ENCODE data around the gene IDE. TPM values are rescaled to one million over a fixed set of nuclear protein-coding genes. Genes with fewer than 3 reads are reported as not detected.

IDE gene
- total and polyA plus RNA-seq, 2 of the 4 experiments (the other 2 are of a cell fraction) = 9.3 to 27.4 TPM

DNA sequence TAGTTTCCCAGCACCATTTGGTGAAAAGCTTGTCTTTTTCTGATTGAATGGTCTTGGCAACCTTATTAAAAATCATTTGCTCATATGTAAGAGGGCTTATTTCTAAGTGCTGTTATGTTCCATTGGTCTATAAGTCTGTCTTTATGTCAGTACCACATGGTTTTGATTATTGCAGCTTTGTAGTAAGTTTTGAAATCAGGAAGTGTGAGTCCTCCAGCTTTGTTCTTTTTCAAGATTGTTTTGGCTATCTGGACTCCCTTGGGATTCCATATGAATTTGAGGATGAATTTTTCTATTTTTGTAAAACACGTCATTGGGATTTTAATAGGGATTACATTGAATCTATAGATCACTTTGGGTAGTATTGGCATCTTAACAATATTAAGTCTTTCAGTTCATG lies 24.4 kb upstream of the IDE start:
- H2AK9ac ChIP-seq (replicated peaks; ENCODE audit: low read depth, low read length, poor library complexity) = no peak overlapping the region
- peaks cover 2% of the 10 kb centered on the region; the same call in 1 of the 2 replicates for H3K36me3 ChIP-seq (ENCODE audit: control insufficient read depth, insufficient read depth, low read length)
- H3K4ac ChIP-seq (ENCODE audit: low read depth, low read length) = no peak overlapping the region
- H3K14ac ChIP-seq (replicated peaks; ENCODE audit: low read depth, low read length) = no peak overlapping the region
- WGBS, 2 experiments (ENCODE audit: extremely low coverage in 2 of 2, insufficient read length in 1 of 2) = no CpG with 5 or more reads among the region's 1 CpG
- H3K9me1 ChIP-seq (ENCODE audit: insufficient read depth, low read length) = peaks cover 6% of the 10 kb centered on the region; the same call in 1 of the 2 replicates
- H2AK5ac ChIP-seq (ENCODE audit: low read depth, low read length) = no peak overlapping the region
- no peaks in the 10 kb centered on the region; the same call in 1 of the 2 replicates for H3K9me3 ChIP-seq (ENCODE audit: control insufficient read depth, insufficient read depth, low read length)
- H3K18ac ChIP-seq (ENCODE audit: low read depth, low read length) = no peak overlapping the region
- intact Hi-C loops (cut with micrococcal nuclease) (no loop called here), dilution Hi-C loops (cut with HindIII; ENCODE audit: low sequenced_read_pairs, unreplicated experiment) (no loop called here), in situ Hi-C loops (cut with MboI; ENCODE audit: low sequenced_read_pairs) (no loop called here)
- H2AFZ ChIP-seq (replicated peaks; ENCODE audit: low read length, poor library complexity) = no peak overlapping the region
- H3K4me1 ChIP-seq (ENCODE audit: control insufficient read depth, insufficient read depth, low read length) = 0 out of 2 replicates have a peak, but pooled peaks cover 1% of the 10 kb centered on the region
- ChIA-PET CTCF (no interaction called here), POLR2A (ENCODE audit: unreplicated experiment) (no interaction called here)
- H2BK5ac ChIP-seq (ENCODE audit: low read depth, low read length, poor library complexity, severe bottlenecking) = no peak overlapping the region
- H3K79me1 ChIP-seq (ENCODE audit: low read depth in 1 of 2, low read length in 2 of 2) = peaks cover 0 to 9% of the 10 kb centered on the region in 2 experiments; a peak in 1 of 4 replicates
- TF ChIP-seq RAD21 (IDR thresholded peaks at IDR 0.05; ENCODE audit: low read length) = no peak
- TF ChIP-seq, protein P1, sequence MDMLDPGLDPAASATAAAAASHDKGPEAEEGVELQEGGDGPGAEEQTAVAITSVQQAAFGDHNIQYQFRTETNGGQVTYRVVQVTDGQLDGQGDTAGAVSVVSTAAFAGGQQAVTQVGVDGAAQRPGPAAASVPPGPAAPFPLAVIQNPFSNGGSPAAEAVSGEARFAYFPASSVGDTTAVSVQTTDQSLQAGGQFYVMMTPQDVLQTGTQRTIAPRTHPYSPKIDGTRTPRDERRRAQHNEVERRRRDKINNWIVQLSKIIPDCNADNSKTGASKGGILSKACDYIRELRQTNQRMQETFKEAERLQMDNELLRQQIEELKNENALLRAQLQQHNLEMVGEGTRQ (IDR thresholded peaks at IDR 0.05; ENCODE audit: low read depth, low read length) = no peak
- TF ChIP-seq FOS (IDR thresholded peaks at IDR 0.05; ENCODE audit: low read depth, low read length) = no peak
- no peak for TF ChIP-seq NFE2L2 (IDR thresholded peaks at IDR 0.05; ENCODE audit: low read depth, low read length)
- TF ChIP-seq, protein P2, sequence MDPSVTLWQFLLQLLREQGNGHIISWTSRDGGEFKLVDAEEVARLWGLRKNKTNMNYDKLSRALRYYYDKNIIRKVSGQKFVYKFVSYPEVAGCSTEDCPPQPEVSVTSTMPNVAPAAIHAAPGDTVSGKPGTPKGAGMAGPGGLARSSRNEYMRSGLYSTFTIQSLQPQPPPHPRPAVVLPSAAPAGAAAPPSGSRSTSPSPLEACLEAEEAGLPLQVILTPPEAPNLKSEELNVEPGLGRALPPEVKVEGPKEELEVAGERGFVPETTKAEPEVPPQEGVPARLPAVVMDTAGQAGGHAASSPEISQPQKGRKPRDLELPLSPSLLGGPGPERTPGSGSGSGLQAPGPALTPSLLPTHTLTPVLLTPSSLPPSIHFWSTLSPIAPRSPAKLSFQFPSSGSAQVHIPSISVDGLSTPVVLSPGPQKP (IDR thresholded peaks at IDR 0.05; ENCODE audit: borderline replicate concordance, low read depth, low read length) = no peak
- TF ChIP-seq POLR2A (IDR thresholded peaks at IDR 0.05; ENCODE audit: low read depth, low read length) = no peak
- TF ChIP-seq MAFK (IDR thresholded peaks at IDR 0.05; ENCODE audit: low read depth, low read length) = no peak
- no peaks in the 10 kb centered on the region for H3K27me3 ChIP-seq (ENCODE audit: control insufficient read depth, insufficient read depth, low read length)
- H3K9ac ChIP-seq (ENCODE audit: low read depth, low read length) = no peak overlapping the region
- no peaks in the 10 kb centered on the region; the same call in 1 of the 2 replicates for H4K20me1 ChIP-seq (ENCODE audit: insufficient read depth, low read length)
- DNase-seq (no peak), ATAC-seq (ENCODE audit: low read depth) (no peak)
- no peak overlapping the region for H2BK15ac ChIP-seq (ENCODE audit: low read depth, low read length)
- H4K5ac ChIP-seq (ENCODE audit: low read depth, low read length) = no peak overlapping the region
- no peak overlapping the region for H4K91ac ChIP-seq (ENCODE audit: insufficient read depth, low read depth, low read length)
- H2BK20ac ChIP-seq (ENCODE audit: low read depth, low read length) = no peak overlapping the region
- H3K4me3 ChIP-seq (ENCODE audit: insufficient read depth, low read depth, low read length) = no peak overlapping the region
- no peak overlapping the region for H3K56ac ChIP-seq (ENCODE audit: extremely low read depth, insufficient read depth, low read length)
- H4K8ac ChIP-seq (ENCODE audit: low read depth in 2 of 2, low read length in 2 of 2) = no peak overlapping the region
- H3K27ac ChIP-seq (ENCODE audit: insufficient read depth, low read length) = no peak overlapping the region
- no peak overlapping the region for H3K4me2 ChIP-seq (ENCODE audit: low read depth, low read length)
- no peak overlapping the region for H3K23ac ChIP-seq (ENCODE audit: low read depth, low read length)
- BruUV-seq (replicated peaks) = no TSS peak
- H2BK120ac ChIP-seq (ENCODE audit: low read depth, low read length) = no peak overlapping the region
